OCI-LY1 (cell line): Measurements from ENCODE around the gene PCIF1.

Experiments
- EZH2 ChIP-seq: fragments of 200-600 bp; sonication (generic), shearing (Covaris generic); IDR thresholded peaks from 2 replicates; pipeline ENCODE4 v1.8.0; 2017; ENCODE audit warnings: borderline replicate concordance, mixed run types, mild to moderate bottlenecking, antibody characterized with exemption, low read length, moderate library complexity, mixed read lengths
- TF ChIP-seq, protein P1 (sequence below): fragments of 200-600 bp; sonication (generic), shearing (Covaris generic); IDR thresholded peaks from 2 replicates; pipeline ENCODE4 v1.5.1; 2017; ENCODE audit warnings: mild to moderate bottlenecking, antibody characterized with exemption, low read length, moderate library complexity, mixed read lengths

DNA sequence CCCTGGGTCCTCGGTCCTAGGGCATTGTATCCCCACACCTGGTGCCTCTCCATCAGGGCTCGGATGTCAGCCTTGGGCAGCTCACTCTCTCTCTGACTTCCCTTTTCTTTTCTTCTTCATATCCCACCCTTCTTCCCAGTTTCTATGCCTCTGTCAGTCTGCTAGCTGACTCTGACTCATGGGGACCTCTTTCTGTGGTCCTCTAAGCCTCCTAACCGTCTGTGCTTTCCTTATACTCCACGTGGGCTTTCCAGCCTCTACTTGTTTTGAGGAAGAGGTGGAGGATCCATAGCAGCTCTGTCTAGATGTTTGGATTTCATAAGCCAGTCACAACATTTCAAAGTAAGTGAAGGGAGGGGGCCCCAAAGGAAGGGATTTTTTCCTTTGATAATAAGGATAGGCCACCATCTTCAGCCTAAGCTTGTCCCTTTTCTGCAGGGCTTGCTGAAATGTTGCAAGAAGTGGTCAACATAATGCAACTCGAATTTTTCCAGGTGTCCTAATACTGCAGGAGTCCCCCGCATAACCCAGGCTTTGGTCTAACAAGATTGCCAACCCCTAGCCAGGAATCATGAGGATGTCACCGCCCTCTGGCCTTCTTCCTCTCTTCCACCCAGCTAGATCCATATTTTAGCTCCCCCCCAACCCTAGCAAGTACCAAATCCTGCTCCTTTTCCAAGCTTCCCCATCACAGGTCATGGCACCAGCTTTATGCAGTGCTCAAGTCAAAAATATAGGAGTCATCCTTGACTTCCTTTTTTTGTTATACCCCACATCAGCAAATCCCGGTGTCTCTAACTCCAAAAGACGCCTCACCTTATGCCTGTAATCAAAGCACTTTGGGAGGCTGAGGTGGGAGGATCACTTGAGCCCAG is 13.8 kb upstream of the PCIF1 start:
- TF ChIP-seq, protein P1, sequence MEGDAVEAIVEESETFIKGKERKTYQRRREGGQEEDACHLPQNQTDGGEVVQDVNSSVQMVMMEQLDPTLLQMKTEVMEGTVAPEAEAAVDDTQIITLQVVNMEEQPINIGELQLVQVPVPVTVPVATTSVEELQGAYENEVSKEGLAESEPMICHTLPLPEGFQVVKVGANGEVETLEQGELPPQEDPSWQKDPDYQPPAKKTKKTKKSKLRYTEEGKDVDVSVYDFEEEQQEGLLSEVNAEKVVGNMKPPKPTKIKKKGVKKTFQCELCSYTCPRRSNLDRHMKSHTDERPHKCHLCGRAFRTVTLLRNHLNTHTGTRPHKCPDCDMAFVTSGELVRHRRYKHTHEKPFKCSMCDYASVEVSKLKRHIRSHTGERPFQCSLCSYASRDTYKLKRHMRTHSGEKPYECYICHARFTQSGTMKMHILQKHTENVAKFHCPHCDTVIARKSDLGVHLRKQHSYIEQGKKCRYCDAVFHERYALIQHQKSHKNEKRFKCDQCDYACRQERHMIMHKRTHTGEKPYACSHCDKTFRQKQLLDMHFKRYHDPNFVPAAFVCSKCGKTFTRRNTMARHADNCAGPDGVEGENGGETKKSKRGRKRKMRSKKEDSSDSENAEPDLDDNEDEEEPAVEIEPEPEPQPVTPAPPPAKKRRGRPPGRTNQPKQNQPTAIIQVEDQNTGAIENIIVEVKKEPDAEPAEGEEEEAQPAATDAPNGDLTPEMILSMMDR, result no peak
- TF ChIP-seq EZH2, result no peak
